RWPE1 (cell line): ENCODE data around the gene TPBGL.

ENCODE experiments used
- CTCF ChIA-PET: fragments of 350-600 bp; sonication (Branson Sonifier 250); formaldehyde crosslinking; extraction: SDS; loops from one replicate; lab custom pipeline; 2021; lab: Yijun Ruan, JAX
- POLR2A ChIA-PET: fragments of 400-600 bp; formaldehyde crosslinking; extraction: SDS; loops from one replicate; lab custom pipeline; 2020; ENCODE audit warnings: antibody characterized with exemption; ENCODE audit not compliant: low non-redundant PET; lab: Yijun Ruan, JAX
- DNase-seq: peaks from one replicate; pipeline ENCODE4 v3.0.0; 2012; ENCODE audit warnings: low spot score
- H3K27ac ChIP-seq: fragments of 450-650 bp; 2 replicates; pipeline ENCODE4 v1.5.1; 2017
- TF ChIP-seq, protein P1 (sequence below): fragments of 450-650 bp; conservative IDR thresholded peaks from 2 replicates; pipeline ENCODE4 v1.5.1; 2017; ENCODE audit warnings: low read depth, mild to moderate bottlenecking

TPBGL gene

DNA sequence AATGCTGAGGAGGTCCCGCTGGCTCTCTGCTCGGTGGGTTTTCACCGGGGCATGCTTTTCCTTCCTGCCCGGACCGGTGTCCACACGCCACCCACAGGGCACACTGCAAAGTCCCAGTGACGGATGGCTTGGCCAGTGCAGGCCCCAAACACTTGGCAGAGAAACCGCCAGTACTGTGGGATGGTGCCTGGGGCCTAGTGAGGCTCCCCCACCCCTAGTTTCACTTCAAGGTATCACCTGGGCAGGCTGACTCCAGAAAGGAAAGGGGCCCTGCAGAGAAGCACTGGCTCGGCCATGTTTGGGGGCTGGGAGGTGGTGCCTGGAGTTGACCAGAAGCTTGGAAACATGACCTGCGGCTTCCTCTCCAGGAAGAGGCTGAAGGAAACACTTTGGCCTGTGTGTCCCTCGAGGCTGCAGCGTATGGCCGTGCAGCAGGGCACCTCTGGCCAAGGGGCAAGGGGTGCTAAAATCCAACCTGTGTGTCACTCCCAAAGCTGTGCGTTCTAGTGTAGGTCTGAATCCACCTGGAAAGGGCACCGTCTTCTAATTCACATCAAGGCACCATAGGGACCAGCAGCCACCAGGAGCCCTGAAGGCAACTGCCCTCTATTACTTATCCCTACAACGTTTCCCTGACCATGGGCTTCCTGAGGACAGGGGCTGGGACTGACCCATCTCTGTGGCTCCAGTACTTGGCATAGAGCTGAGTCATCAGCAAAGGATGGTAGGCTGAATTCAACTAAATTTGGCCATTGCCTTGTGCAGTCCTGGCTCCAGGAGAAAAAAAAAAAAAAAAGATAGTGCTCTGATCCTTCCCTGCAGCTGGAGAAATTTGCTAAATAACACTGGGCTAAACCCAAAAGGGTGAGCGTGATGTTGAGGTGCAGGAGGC lies 22.6 kb downstream of the TPBGL start:
- CTCF ChIA-PET: interaction anchor here (2.8 kb wide), 1 partner anchor 15 kb away, joined by 10 read pairs; no protein-coding TSS in a partner anchor
- TF ChIP-seq, protein P1, sequence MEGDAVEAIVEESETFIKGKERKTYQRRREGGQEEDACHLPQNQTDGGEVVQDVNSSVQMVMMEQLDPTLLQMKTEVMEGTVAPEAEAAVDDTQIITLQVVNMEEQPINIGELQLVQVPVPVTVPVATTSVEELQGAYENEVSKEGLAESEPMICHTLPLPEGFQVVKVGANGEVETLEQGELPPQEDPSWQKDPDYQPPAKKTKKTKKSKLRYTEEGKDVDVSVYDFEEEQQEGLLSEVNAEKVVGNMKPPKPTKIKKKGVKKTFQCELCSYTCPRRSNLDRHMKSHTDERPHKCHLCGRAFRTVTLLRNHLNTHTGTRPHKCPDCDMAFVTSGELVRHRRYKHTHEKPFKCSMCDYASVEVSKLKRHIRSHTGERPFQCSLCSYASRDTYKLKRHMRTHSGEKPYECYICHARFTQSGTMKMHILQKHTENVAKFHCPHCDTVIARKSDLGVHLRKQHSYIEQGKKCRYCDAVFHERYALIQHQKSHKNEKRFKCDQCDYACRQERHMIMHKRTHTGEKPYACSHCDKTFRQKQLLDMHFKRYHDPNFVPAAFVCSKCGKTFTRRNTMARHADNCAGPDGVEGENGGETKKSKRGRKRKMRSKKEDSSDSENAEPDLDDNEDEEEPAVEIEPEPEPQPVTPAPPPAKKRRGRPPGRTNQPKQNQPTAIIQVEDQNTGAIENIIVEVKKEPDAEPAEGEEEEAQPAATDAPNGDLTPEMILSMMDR: no peak
- no peak overlapping the region for H3K27ac ChIP-seq
- no peak for DNase-seq
- POLR2A ChIA-PET: interaction anchor here (0.7 kb wide), 1 partner anchor 554 kb away, joined by 6 read pairs; no protein-coding TSS in a partner anchor

DNA sequence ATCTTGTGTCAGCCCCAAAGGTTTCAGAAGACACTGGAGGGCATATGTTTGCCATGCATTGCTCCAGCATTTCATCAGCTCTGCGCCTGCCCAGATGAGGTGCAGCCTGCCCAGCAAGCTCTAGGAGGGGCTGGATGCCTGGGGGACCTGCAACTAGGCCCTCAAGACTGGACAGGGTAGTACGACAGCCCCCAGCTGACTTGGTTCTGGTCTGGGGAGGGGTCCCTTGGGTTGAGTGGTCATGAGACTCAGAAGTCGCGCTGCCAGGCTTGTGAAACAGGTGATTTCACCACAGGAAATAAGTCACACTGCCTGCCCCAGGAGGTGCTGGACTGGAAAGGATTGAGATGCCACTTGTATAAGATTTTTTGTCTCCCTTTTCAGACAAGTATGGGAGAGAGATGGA lies 23.4 kb downstream of the TPBGL start:
- CTCF ChIA-PET: interaction anchor here (2.8 kb wide), 1 partner anchor 15 kb away, joined by 10 read pairs; no protein-coding TSS in a partner anchor
- TF ChIP-seq, protein P1: no peak
- H3K27ac ChIP-seq: no peak overlapping the region
- POLR2A ChIA-PET: no interaction called here
- no peak for DNase-seq

DNA sequence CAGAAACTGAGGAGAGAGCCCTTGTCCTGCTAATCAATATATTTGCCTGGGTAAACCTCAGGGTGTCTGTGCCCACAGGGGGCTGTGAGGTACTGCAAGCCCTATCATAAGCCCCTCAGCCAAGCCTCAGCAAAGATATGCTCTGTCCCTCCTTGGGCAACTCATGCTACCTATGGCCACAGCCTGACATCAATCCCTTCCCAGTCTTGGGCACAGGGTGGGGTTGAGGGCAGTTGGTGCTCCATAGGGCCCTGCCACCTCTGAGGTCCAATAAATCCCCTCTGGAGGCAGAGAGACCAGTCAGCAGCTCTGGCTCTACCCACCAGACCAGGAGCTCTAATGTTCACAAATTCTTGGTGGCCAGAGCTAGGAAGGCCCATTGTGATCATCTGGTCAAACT lies 23.8 kb downstream of the TPBGL start:
- no peak for DNase-seq
- no peak overlapping the region for H3K27ac ChIP-seq
- ChIA-PET POLR2A (no interaction called here), CTCF (interaction anchor here (2.8 kb wide), 1 partner anchor 16 kb away, joined by 10 read pairs; no protein-coding TSS in a partner anchor)
- TF ChIP-seq, protein P1: no peak

DNA sequence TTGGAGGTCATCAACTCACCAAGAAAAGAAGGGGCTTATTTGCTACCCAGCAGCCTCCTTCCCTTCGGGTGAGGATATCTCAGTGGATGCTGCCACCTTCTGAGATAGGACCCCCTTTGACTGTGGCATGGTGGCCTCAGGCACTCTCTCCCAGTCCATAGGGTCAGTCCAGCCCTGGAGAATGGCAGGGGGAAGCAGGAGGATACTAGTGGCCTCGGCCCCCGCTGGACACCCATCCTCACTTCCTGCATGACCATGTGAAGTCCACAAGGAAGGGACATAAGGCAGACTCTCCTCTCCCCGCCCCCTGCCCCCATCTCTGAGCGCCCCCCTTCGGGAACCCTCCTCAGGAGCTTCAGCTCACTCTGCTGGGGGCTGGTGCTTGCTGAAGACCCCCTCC lies 24.4 kb downstream of the TPBGL start:
- TF ChIP-seq, protein P1: no peak
- CTCF ChIA-PET: interaction anchor here (0.6 to 2.8 kb wide), 3 partner anchors 16 to 413 kb away, joined by 3 to 10 read pairs (median 4); no protein-coding TSS in a partner anchor
- H3K27ac ChIP-seq: no peak overlapping the region
- no peak for DNase-seq
- POLR2A ChIA-PET: no interaction called here

DNA sequence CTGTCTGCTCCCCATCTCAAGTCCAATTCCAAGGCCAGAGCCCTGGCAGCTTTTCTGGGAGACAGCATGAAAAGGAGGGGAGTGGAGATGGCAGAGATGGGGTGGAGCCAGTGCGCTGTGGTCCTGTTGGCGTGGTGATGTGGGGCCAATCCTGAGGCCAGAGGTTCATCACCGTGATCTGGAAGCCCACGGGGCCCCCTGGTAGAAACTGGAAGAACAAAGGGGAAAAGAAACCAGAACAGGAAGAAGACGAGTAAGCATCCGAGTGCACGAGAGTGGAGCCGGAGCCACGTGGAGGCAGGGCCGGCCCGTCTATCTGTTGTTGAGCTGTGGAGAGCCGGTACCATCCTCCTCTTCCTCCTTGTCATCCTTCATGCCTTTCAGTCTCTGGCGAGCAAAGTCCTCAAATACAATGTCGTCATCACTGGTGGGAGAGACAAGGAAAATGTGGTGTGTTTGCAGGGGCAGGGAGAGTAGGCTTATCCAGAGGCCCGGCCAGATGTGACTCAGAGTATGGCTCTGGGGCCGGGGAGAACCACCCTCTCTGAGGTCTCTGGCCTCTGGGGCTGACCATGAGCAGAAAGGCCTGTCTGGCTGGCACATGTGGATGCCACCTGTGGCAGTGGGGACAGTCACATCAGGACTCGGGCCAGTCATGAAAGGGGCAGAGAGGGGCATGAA lies 25.4 kb downstream of the TPBGL start:
- H3K27ac ChIP-seq: no peak overlapping the region
- POLR2A ChIA-PET: no interaction called here
- CTCF ChIA-PET: interaction anchor here (0.8 kb wide), 1 partner anchor 268 kb away, joined by 4 read pairs; no protein-coding TSS in a partner anchor
- TF ChIP-seq, protein P1: no peak
- DNase-seq: no peak
